Measurements from ENCODE around the gene OSBPL10.

The OSBPL10 gene

GRCh38 chr3:31918179-31919150, 62.6 kb downstream of the OSBPL10 start:
- Histone ChIP-seq H3K27me3 (ENCODE audit: control insufficient read depth in 1 of 2, insufficient read depth in 2 of 2, low read length in 2 of 2) (no peaks in the 10 kb centered on the region), H3K4me1 (ENCODE audit: insufficient read depth, low read length) (no peaks in the 10 kb centered on the region), H3K27ac (ENCODE audit: low read depth, low read length) (no peak overlapping the region), H3K36me3 (ENCODE audit: insufficient read depth, low read length) (no peaks in the 10 kb centered on the region), H3K9ac (ENCODE audit: low read length) (no peak overlapping the region), H3K9me3 (ENCODE audit: low read length) (no peaks in the 10 kb centered on the region), H3K4me3 (ENCODE audit: low read depth in 1 of 2, low read length in 2 of 2) (no peak overlapping the region)

GRCh38 chr3:31917303-31918005, 63.6 kb downstream of the OSBPL10 start:
- Histone ChIP-seq H3K36me3 (ENCODE audit: insufficient read depth, low read length) (no peaks in the 10 kb centered on the region), H3K27ac (ENCODE audit: low read depth, low read length) (no peak overlapping the region), H3K9ac (ENCODE audit: low read length) (no peak overlapping the region), H3K4me3 (ENCODE audit: low read depth in 1 of 2, low read length in 2 of 2) (no peak overlapping the region), H3K27me3 (ENCODE audit: control insufficient read depth in 1 of 2, insufficient read depth in 2 of 2, low read length in 2 of 2) (no peaks in the 10 kb centered on the region), H3K9me3 (ENCODE audit: low read length) (no peaks in the 10 kb centered on the region), H3K4me1 (ENCODE audit: insufficient read depth, low read length) (no peaks in the 10 kb centered on the region)

- Histone ChIP-seq H3K36me3 (ENCODE audit: insufficient read depth, low read length) (no peaks in the 10 kb centered on the region), H3K9me3 (ENCODE audit: low read length) (no peaks in the 10 kb centered on the region), H3K27ac (ENCODE audit: low read depth, low read length) (no peak overlapping the region), H3K4me3 (ENCODE audit: low read depth in 1 of 2, low read length in 2 of 2) (no peak overlapping the region), H3K4me1 (ENCODE audit: insufficient read depth, low read length) (no peaks in the 10 kb centered on the region), H3K27me3 (ENCODE audit: control insufficient read depth in 1 of 2, insufficient read depth in 2 of 2, low read length in 2 of 2) (no peaks in the 10 kb centered on the region), H3K9ac (ENCODE audit: low read length) (no peak overlapping the region)
Measured at GRCh38 chr3:31911643-31912042, 69.4 kb downstream of the OSBPL10 start.

GRCh38 chr3:31911124-31911523, 69.9 kb downstream of the OSBPL10 start:
- no peaks in the 10 kb centered on the region for H3K27me3 ChIP-seq (ENCODE audit: control insufficient read depth in 1 of 2, insufficient read depth in 2 of 2, low read length in 2 of 2)
- no peaks in the 10 kb centered on the region for H3K36me3 ChIP-seq (ENCODE audit: insufficient read depth, low read length)
- H3K9ac ChIP-seq (ENCODE audit: low read length) = no peak overlapping the region
- no peaks in the 10 kb centered on the region for H3K4me1 ChIP-seq (ENCODE audit: insufficient read depth, low read length)
- no peak overlapping the region for H3K4me3 ChIP-seq (ENCODE audit: low read depth in 1 of 2, low read length in 2 of 2)
- no peak overlapping the region for H3K27ac ChIP-seq (ENCODE audit: low read depth, low read length)
- H3K9me3 ChIP-seq (ENCODE audit: low read length) = no peaks in the 10 kb centered on the region

- H3K36me3 ChIP-seq (ENCODE audit: insufficient read depth, low read length) = no peaks in the 10 kb centered on the region
- no peaks in the 10 kb centered on the region for H3K9me3 ChIP-seq (ENCODE audit: low read length)
- no peak overlapping the region for H3K4me3 ChIP-seq (ENCODE audit: low read depth in 1 of 2, low read length in 2 of 2)
- H3K27me3 ChIP-seq (ENCODE audit: control insufficient read depth in 1 of 2, insufficient read depth in 2 of 2, low read length in 2 of 2) = no peaks in the 10 kb centered on the region
- H3K4me1 ChIP-seq (ENCODE audit: insufficient read depth, low read length) = no peaks in the 10 kb centered on the region
- H3K27ac ChIP-seq (ENCODE audit: low read depth, low read length) = no peak overlapping the region
- H3K9ac ChIP-seq (ENCODE audit: low read length) = no peak overlapping the region
Measured at GRCh38 chr3:31909455-31909854, 71.6 kb downstream of the OSBPL10 start.

GRCh38 chr3:31908391-31909097, 72.5 kb downstream of the OSBPL10 start:
- no peaks in the 10 kb centered on the region for H3K36me3 ChIP-seq (ENCODE audit: insufficient read depth, low read length)
- no peaks in the 10 kb centered on the region for H3K9me3 ChIP-seq (ENCODE audit: low read length)
- no peaks in the 10 kb centered on the region for H3K4me1 ChIP-seq (ENCODE audit: insufficient read depth, low read length)
- H3K27ac ChIP-seq (ENCODE audit: low read depth, low read length) = no peak overlapping the region
- H3K27me3 ChIP-seq (ENCODE audit: control insufficient read depth in 1 of 2, insufficient read depth in 2 of 2, low read length in 2 of 2) = no peaks in the 10 kb centered on the region
- H3K4me3 ChIP-seq (ENCODE audit: low read depth in 1 of 2, low read length in 2 of 2) = no peak overlapping the region
- H3K9ac ChIP-seq (ENCODE audit: low read length) = no peak overlapping the region

- no peaks in the 10 kb centered on the region for H3K27me3 ChIP-seq (ENCODE audit: control insufficient read depth in 1 of 2, insufficient read depth in 2 of 2, low read length in 2 of 2)
- H3K9me3 ChIP-seq (ENCODE audit: low read length) = no peaks in the 10 kb centered on the region
- no peaks in the 10 kb centered on the region for H3K36me3 ChIP-seq (ENCODE audit: insufficient read depth, low read length)
- no peak overlapping the region for H3K27ac ChIP-seq (ENCODE audit: low read depth, low read length)
- H3K9ac ChIP-seq (ENCODE audit: low read length) = no peak overlapping the region
- H3K4me3 ChIP-seq (ENCODE audit: low read depth in 1 of 2, low read length in 2 of 2) = no peak overlapping the region
- no peaks in the 10 kb centered on the region for H3K4me1 ChIP-seq (ENCODE audit: insufficient read depth, low read length)
Measured at GRCh38 chr3:31906182-31906581, 74.9 kb downstream of the OSBPL10 start.

GRCh38 chr3:31903686-31904431, 77.2 kb downstream of the OSBPL10 start:
- no peaks in the 10 kb centered on the region for H3K27me3 ChIP-seq (ENCODE audit: control insufficient read depth in 1 of 2, insufficient read depth in 2 of 2, low read length in 2 of 2)
- H3K27ac ChIP-seq (ENCODE audit: low read depth, low read length) = no peak overlapping the region
- H3K36me3 ChIP-seq (ENCODE audit: insufficient read depth, low read length) = no peaks in the 10 kb centered on the region
- no peaks in the 10 kb centered on the region for H3K9me3 ChIP-seq (ENCODE audit: low read length)
- H3K4me3 ChIP-seq (ENCODE audit: low read depth in 1 of 2, low read length in 2 of 2) = no peak overlapping the region
- H3K9ac ChIP-seq (ENCODE audit: low read length) = no peak overlapping the region
- no peaks in the 10 kb centered on the region for H3K4me1 ChIP-seq (ENCODE audit: insufficient read depth, low read length)

GRCh38 chr3:31900583-31900982, 80.5 kb downstream of the OSBPL10 start:
- Histone ChIP-seq H3K27me3 (ENCODE audit: control insufficient read depth in 1 of 2, insufficient read depth in 2 of 2, low read length in 2 of 2) (no peaks in the 10 kb centered on the region), H3K36me3 (ENCODE audit: insufficient read depth, low read length) (no peaks in the 10 kb centered on the region), H3K27ac (ENCODE audit: low read depth, low read length) (no peak overlapping the region), H3K9ac (ENCODE audit: low read length) (no peak overlapping the region), H3K4me3 (ENCODE audit: low read depth in 1 of 2, low read length in 2 of 2) (no peak overlapping the region), H3K4me1 (ENCODE audit: insufficient read depth, low read length) (no peaks in the 10 kb centered on the region), H3K9me3 (ENCODE audit: low read length) (no peaks in the 10 kb centered on the region)

GRCh38 chr3:31896648-31897433, 84.2 kb downstream of the OSBPL10 start:
- peaks cover 17% of the 10 kb centered on the region for H3K4me1 ChIP-seq (ENCODE audit: insufficient read depth, low read length)
- no peak overlapping the region for H3K27ac ChIP-seq (ENCODE audit: low read depth, low read length)
- no peaks in the 10 kb centered on the region for H3K36me3 ChIP-seq (ENCODE audit: insufficient read depth, low read length)
- no peaks in the 10 kb centered on the region for H3K9me3 ChIP-seq (ENCODE audit: low read length)
- H3K4me3 ChIP-seq (ENCODE audit: low read depth in 1 of 2, low read length in 2 of 2) = no peak overlapping the region
- H3K27me3 ChIP-seq (ENCODE audit: control insufficient read depth in 1 of 2, insufficient read depth in 2 of 2, low read length in 2 of 2) = no peaks in the 10 kb centered on the region
- H3K9ac ChIP-seq (ENCODE audit: low read length) = no peak overlapping the region
